Stimulated activated CD4-positive, alpha-beta T cell treated with anti-CD3 and anti-CD28 coated beads, TNF-alpha, amount 100 ng/mL, for 1 hour (primary cell): ENCODE measurements around the gene TNIK.

Experiments used
- DNase-seq, 3 donors: peaks; one replicate each; pipeline ENCODE4 v3.0.0-alpha.2; 2020; ENCODE audit warnings: low read depth in 3 of 3, low spot score in 1 of 3

Gene TNIK

GRCh38 chr3:171236265-171237008 is 223.8 kb downstream of the TNIK start:
- no peak for DNase-seq

- no peak for DNase-seq
These were observed 225.8 kb downstream of the TNIK start for GRCh38 chr3:171234298-171235010.

- DNase-seq: no peak
These were observed 228.8 kb downstream of the TNIK start for GRCh38 chr3:171231361-171231760.

GRCh38 chr3:171230865-171231264 is 229.3 kb downstream of the TNIK start:
- DNase-seq: no peak

- no peak for DNase-seq
These were observed 231.0 kb downstream of the TNIK start for GRCh38 chr3:171229173-171229572.

- no peak for DNase-seq
These were observed 232.0 kb downstream of the TNIK start for GRCh38 chr3:171228240-171228639.

GRCh38 chr3:171227828-171228227 is 232.4 kb downstream of the TNIK start:
- DNase-seq: no peak

GRCh38 chr3:171227359-171227758 is 232.8 kb downstream of the TNIK start:
- DNase-seq: no peak

- no peak for DNase-seq
These were observed 233.4 kb downstream of the TNIK start for GRCh38 chr3:171226794-171227193.

GRCh38 chr3:171225708-171226107 is 234.5 kb downstream of the TNIK start:
- no peak for DNase-seq

- no peak for DNase-seq
These were observed 235.0 kb downstream of the TNIK start for GRCh38 chr3:171225165-171225564.

- DNase-seq: no peak
These were observed 236.8 kb downstream of the TNIK start for GRCh38 chr3:171223396-171223795.

GRCh38 chr3:171222995-171223394 is 237.2 kb downstream of the TNIK start:
- DNase-seq: no peak

- no peak for DNase-seq
These were observed 238.6 kb downstream of the TNIK start for GRCh38 chr3:171221597-171221996.

GRCh38 chr3:171221104-171221503 is 239.1 kb downstream of the TNIK start:
- no peak for DNase-seq

GRCh38 chr3:171219258-171219657 is 240.9 kb downstream of the TNIK start:
- no peak for DNase-seq

GRCh38 chr3:171218069-171218468 is 242.1 kb downstream of the TNIK start:
- no peak for DNase-seq

- DNase-seq: no peak
These were observed 246.3 kb downstream of the TNIK start for GRCh38 chr3:171213907-171214306.

GRCh38 chr3:171213178-171213577 is 247.0 kb downstream of the TNIK start:
- no peak for DNase-seq

GRCh38 chr3:171212648-171213047 is 247.6 kb downstream of the TNIK start:
- DNase-seq: no peak

- DNase-seq: no peak
These were observed 253.9 kb downstream of the TNIK start for GRCh38 chr3:171206283-171206682.

GRCh38 chr3:171204942-171205341 is 255.3 kb downstream of the TNIK start:
- DNase-seq: no peak

- no peak for DNase-seq
These were observed 258.4 kb downstream of the TNIK start for GRCh38 chr3:171201825-171202224.
